Hepatic stellate cell (primary cell): ENCODE results near the gene LRRC71.

Experiments used
- DNase-seq: peaks from one replicate; pipeline ENCODE4 v3.0.0; 2011; ENCODE audit warnings: low spot score

LRRC71 gene

GRCh38 chr1:156920233-156921052, at the start of gene LRRC71:
Gene LRRC71 (plus strand): TSS chr1:156920632. CDS start chr1:156920804, 172 bp downstream.
- DNase-seq: peak; percentile 92

- no peak for DNase-seq
These were observed 46.8 kb upstream of the LRRC71 start for GRCh38 chr1:156873659-156874058.

- no peak for DNase-seq
These were observed 46.3 kb upstream of the LRRC71 start for GRCh38 chr1:156874142-156874541.

- DNase-seq: no peak
These were observed 45.7 kb upstream of the LRRC71 start for GRCh38 chr1:156874572-156875340.

GRCh38 chr1:156875341-156875615, 45.2 kb upstream of the LRRC71 start:
- DNase-seq: no peak

GRCh38 chr1:156876281-156876680, 44.2 kb upstream of the LRRC71 start:
- no peak for DNase-seq

- DNase-seq: no peak
These were observed 42.8 kb upstream of the LRRC71 start for GRCh38 chr1:156877433-156878170.

GRCh38 chr1:156879876-156880275, 40.6 kb upstream of the LRRC71 start:
- DNase-seq: no peak

GRCh38 chr1:156880473-156880872, 40.0 kb upstream of the LRRC71 start:
- DNase-seq: no peak

GRCh38 chr1:156881101-156881500, 39.3 kb upstream of the LRRC71 start:
- DNase-seq: no peak

- no peak for DNase-seq
These were observed 38.8 kb upstream of the LRRC71 start for GRCh38 chr1:156881663-156882062.

GRCh38 chr1:156882543-156882942, 37.9 kb upstream of the LRRC71 start:
- no peak for DNase-seq

- DNase-seq: no peak
These were observed 36.5 kb upstream of the LRRC71 start for GRCh38 chr1:156883919-156884318.

GRCh38 chr1:156884560-156885184, 35.8 kb upstream of the LRRC71 start:
- no peak for DNase-seq

- DNase-seq: no peak
These were observed 35.1 kb upstream of the LRRC71 start for GRCh38 chr1:156885314-156885713.

- DNase-seq: no peak
These were observed 34.5 kb upstream of the LRRC71 start for GRCh38 chr1:156885880-156886355.

GRCh38 chr1:156886583-156887281, 33.7 kb upstream of the LRRC71 start:
- DNase-seq: no peak

GRCh38 chr1:156887317-156887716, 33.1 kb upstream of the LRRC71 start:
- no peak for DNase-seq

GRCh38 chr1:156887734-156888133, 32.7 kb upstream of the LRRC71 start:
- no peak for DNase-seq

- peak; percentile 83 for DNase-seq
These were observed 30.4 kb upstream of the LRRC71 start for GRCh38 chr1:156889802-156890580.
